Measurements from ENCODE around the gene MPPED1.

GRCh38 chr22:43401233-43401632 is 10.6 kb upstream of the MPPED1 start:
- no peak for TF ChIP-seq CTCF (IDR thresholded peaks at IDR 0.05)
- TF ChIP-seq POLR2A (IDR thresholded peaks at IDR 0.05), result no peak
- no peak for TF ChIP-seq POLR2AphosphoS5 (IDR thresholded peaks at IDR 0.05)
- no peak for TF ChIP-seq EP300 (IDR thresholded peaks at IDR 0.05)

All from upper lobe of left lung (tissue), 4 donors.